Hepatocyte (in vitro differentiated cells): ENCODE data around the gene SNAP23.

Experiments used
- EZH2phosphoT487 ChIP-seq: fragments of 200-600 bp; sonication (generic); IDR thresholded peaks from one replicate; pipeline ENCODE4 v1.6.1; 2018; ENCODE audit warnings: antibody characterized with exemption, mild to moderate bottlenecking, low read depth, moderate library complexity; ENCODE audit not compliant: unreplicated experiment, severe bottlenecking
- TF ChIP-seq, protein P1 (sequence below): fragments of 200-600 bp; sonication (generic); IDR thresholded peaks from 2 replicates; pipeline ENCODE4 v1.5.1; 2016; ENCODE audit warnings: antibody characterized with exemption, mild to moderate bottlenecking; ENCODE audit not compliant: poor library complexity

DNA sequence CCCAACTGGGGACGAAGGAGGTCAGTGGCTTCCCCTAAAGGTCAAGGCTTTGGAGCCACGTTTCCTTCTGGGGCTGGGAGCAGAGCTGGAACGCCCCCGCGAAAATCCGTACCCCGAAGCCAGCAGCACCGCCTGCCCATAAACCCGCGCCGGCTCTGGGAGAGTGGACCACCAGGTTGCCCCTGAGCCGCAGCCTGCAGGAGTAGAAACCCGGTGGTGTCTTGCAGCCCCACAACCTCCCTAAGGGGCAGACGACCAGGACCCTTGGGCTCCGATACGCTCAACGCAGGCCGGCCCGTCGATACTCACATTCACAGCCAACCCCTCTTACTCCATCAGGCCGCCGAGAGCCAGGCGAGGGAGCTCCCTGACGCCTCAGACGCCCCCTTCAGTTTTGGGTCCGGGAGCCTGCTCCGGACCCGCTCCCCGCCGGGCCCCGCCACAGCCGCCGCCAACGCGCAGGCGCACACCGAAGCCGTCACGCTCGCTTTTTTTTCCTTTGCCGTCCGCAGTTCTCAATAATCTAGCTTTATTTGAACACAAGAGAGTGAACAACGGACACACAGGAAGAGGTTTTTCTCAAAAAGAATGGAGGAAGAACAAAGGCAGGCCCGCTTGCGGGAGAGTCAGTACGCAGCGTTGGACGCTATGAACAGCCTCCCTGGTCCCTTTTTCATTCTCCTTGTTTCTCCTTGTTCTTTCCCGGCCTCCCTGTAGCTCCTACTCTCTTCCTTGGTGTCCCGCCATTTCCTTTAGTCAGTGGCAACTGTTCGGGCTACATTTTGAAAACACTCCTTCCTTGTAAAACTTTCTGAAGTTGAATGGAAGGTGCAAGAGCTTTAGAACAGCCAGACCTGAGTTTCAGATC, 4.5 kb upstream of the SNAP23 start, which contains the start of gene ZNF106:
- TF ChIP-seq, protein P1, sequence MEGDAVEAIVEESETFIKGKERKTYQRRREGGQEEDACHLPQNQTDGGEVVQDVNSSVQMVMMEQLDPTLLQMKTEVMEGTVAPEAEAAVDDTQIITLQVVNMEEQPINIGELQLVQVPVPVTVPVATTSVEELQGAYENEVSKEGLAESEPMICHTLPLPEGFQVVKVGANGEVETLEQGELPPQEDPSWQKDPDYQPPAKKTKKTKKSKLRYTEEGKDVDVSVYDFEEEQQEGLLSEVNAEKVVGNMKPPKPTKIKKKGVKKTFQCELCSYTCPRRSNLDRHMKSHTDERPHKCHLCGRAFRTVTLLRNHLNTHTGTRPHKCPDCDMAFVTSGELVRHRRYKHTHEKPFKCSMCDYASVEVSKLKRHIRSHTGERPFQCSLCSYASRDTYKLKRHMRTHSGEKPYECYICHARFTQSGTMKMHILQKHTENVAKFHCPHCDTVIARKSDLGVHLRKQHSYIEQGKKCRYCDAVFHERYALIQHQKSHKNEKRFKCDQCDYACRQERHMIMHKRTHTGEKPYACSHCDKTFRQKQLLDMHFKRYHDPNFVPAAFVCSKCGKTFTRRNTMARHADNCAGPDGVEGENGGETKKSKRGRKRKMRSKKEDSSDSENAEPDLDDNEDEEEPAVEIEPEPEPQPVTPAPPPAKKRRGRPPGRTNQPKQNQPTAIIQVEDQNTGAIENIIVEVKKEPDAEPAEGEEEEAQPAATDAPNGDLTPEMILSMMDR = no peak
- no peak for TF ChIP-seq EZH2phosphoT487
